GM12873 (cell line): Measurements from ENCODE around the gene PADI4.

Source experiments
- TF ChIP-seq, protein P1 (sequence below): IDR thresholded peaks from 2 replicates; pipeline ENCODE4 v1.5.1; 2012; ENCODE audit warnings: low read depth, mild to moderate bottlenecking, moderate library complexity, low read length, control low read depth; ENCODE audit not compliant: insufficient read depth; ENCODE audit errors: missing control alignments

PADI4 gene

DNA sequence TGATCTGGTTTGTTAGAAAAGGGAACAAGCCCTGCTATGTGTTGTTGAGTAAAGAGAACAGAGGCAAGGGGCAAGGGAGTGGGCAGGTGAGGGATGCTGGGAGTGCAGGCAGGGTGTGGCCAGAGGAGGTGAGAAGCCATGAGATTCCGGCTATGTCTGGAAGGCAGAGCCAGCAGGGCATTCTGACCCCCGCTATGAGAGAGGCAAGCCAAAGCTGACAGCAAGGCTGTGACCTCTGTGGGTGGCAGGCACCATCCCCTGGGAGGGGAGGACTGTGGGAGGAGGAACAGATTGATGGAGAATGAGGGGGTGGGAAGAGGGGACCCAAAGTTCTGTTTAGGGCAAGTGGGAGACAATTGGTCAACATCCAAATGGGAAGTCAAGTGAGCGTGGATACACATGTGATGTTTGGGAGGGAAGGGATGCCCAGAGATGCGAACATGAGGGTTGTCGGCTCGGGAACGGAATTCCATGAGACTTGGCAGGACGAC is 44.5 kb downstream of the PADI4 start:
- TF ChIP-seq, protein P1, sequence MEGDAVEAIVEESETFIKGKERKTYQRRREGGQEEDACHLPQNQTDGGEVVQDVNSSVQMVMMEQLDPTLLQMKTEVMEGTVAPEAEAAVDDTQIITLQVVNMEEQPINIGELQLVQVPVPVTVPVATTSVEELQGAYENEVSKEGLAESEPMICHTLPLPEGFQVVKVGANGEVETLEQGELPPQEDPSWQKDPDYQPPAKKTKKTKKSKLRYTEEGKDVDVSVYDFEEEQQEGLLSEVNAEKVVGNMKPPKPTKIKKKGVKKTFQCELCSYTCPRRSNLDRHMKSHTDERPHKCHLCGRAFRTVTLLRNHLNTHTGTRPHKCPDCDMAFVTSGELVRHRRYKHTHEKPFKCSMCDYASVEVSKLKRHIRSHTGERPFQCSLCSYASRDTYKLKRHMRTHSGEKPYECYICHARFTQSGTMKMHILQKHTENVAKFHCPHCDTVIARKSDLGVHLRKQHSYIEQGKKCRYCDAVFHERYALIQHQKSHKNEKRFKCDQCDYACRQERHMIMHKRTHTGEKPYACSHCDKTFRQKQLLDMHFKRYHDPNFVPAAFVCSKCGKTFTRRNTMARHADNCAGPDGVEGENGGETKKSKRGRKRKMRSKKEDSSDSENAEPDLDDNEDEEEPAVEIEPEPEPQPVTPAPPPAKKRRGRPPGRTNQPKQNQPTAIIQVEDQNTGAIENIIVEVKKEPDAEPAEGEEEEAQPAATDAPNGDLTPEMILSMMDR, result no peak

DNA sequence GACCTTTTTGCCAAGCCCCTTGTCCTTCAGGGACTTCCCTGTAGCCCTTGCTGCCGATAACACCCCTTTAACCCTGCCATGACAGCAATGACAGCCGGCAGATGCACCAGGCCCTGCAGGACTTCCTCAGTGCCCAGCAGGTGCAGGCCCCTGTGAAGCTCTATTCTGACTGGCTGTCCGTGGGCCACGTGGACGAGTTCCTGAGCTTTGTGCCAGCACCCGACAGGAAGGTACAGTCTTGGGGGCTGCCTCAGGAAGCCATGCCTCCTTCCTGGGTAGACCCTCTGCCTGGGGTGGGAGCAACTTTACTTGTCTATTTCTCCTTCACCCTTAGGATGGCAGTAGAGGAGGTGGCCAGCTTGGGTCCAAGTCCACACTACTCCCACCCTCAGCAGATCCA is 47.9 kb downstream of the PADI4 start:
- TF ChIP-seq, protein P1, result no peak

DNA sequence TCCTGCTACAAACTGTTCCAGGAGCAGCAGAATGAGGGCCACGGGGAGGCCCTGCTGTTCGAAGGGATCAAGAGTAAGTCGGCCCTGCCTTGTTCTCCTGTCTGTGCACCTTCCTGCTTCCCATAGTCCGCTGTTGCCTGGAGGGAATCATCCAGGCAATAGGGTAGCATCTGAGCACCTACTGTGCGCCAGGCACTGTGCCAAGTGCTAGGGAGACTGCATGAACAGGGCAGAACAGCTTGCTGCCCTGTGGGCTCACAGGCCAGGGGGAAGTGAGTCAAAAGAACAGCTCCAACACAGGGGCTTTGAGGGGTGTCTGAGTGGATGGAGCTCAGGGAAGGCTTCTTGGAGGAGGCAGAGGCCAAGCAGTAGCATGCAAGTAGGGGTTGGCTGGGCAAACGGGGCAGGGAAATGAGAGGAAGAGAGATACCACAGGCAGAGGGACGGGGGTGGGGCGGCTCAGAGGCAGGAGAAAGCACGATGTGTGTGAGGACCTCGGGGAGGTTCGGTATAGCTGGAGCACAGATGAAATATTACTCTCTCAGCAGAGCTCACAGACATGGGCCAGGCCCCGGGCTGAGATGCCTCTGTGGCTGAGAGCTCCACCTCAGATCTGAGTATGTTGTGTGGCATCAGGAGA is 48.5 kb downstream of the PADI4 start:
- TF ChIP-seq, protein P1, result no peak

DNA sequence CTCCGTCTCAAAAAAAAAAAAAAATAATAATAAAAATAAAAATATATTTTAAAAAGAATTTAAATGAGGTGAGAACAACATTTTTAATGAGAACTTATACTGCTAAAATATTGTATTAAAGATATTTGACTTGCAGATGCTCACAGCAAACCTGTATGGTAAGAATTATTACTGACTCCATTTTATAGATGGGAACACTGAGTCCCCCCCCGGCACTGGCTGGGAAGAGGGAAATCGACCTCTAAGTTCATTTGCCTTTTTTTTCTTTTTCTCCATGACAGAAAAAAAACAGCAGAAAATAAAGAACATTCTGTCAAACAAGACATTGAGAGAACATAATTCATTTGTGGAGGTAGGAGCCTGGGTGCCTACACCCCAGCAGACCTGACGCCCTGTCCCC is 50.6 kb downstream of the PADI4 start:
- TF ChIP-seq, protein P1, result no peak

DNA sequence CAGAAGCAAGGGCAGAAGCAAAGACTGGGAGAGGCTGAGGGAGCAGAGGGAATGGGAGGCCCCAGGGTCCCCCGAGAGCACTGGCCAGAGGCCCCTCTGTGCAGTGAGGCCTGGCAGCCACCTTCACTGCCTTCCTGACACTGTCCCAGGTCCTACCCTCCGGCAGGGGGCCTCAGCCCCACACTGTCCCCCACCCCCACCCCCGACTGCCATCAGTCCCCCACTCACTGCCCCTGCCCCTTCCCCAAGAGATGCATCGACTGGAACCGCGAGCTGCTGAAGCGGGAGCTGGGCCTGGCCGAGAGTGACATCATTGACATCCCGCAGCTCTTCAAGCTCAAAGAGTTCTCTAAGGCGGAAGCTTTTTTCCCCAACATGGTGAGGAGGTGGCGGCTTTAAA is 51.0 kb downstream of the PADI4 start:
- TF ChIP-seq, protein P1, result no peak

DNA sequence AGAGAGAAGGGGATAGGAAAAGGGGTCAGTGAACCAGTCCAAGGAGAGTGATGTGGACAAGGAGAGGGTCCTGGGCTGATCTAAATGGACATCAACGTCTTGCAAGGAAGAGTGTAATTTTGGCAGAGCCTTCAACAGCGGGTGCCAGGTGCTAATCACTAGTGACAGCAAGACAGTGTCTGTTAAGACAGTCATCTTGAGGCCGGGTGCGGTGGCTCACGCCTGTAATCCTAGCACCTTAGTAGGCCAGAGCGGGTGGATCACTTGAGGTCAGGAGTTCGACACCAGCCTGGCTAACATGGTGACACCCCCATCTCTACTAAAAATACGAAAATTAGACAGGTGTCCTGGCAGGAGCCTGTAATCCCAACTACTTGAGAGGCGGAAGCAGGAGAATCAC is 51.8 kb downstream of the PADI4 start:
- TF ChIP-seq, protein P1, result no peak

DNA sequence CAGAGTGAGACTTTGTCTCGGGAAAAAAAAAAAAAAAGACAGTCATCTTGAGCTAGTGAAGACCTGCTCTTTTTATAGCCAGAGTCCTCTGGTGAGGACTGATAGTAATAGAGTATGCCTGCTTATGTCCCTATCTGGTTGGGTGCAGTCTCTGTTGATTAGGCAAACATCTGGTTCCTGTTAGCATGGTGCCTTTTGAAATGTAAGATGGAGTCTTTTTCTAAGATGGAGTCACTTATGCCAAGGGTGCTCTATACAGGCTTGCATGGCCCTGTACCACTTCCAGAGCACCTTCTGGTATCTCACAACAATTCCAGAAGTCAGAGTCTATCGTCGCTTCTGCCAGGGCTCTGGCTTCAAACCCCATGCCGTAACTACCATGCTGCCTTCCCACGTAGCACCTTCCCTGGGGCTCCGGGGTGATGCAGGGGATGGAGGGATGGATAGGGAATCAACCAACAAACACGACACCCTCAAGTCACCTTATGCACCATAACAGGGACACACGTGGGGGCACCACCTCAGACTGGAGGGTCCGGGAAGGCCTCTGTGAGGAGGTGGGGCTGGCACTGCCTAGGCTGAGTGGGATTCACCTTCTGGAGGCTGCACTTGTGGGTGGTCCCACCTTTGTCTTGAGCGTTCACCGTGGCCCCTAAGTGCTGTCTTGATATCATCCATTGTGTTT is 52.4 kb downstream of the PADI4 start:
- TF ChIP-seq, protein P1, result no peak
